Stomach smooth muscle (tissue), 2 donors: ENCODE measurements around the gene LRRTM1.

Source experiments
- H3K27ac ChIP-seq: one replicate; pipeline ENCODE4 v1.7.0; 2013; ENCODE audit warnings: mild to moderate bottlenecking, low read length, inconsistent platforms
- H3K27me3 ChIP-seq, 2 donors: one replicate each; pipeline ENCODE4 v1.7.0; 2013; ENCODE audit warnings: low read length in 2 of 2; ENCODE audit not compliant: insufficient read depth in 2 of 2, control insufficient read depth in 1 of 2
- H3K36me3 ChIP-seq, 2 donors: one replicate each; pipeline ENCODE4 v1.7.0; 2013; ENCODE audit warnings: low read length in 2 of 2; ENCODE audit not compliant: control insufficient read depth in 2 of 2, insufficient read depth in 2 of 2
- H3K4me1 ChIP-seq: one replicate; pipeline ENCODE4 v1.7.0; 2013; ENCODE audit warnings: low read length; ENCODE audit not compliant: control insufficient read depth, insufficient read depth
- H3K4me3 ChIP-seq, 2 donors: one replicate each; pipeline ENCODE4 v1.7.0; 2013; ENCODE audit warnings: low read length in 2 of 2
- H3K9ac ChIP-seq, 2 donors: one replicate each; pipeline ENCODE4 v1.7.0; 2013; ENCODE audit warnings: low read length in 2 of 2, mild to moderate bottlenecking in 1 of 2
- H3K9me3 ChIP-seq, 2 donors: one replicate each; pipeline ENCODE4 v1.7.0; 2013; ENCODE audit warnings: low read length in 2 of 2; ENCODE audit not compliant: control insufficient read depth in 2 of 2
- donor health status: healthy.
- donor health status: Pancreatic carcinoma.

LRRTM1 gene

GRCh38 chr2:80303909-80304837, at the start of gene LRRTM1:
TSS of gene LRRTM1 (minus strand) at chr2:80304752. CDS start at chr2:80303819, 933 bp downstream.
- peaks cover 17% of the 10 kb centered on the region for H3K4me1 ChIP-seq
- peak within 1 kb of the TSS; percentile 73 for H3K4me3 ChIP-seq
- no peaks in the 10 kb centered on the region for H3K9me3 ChIP-seq
- peaks cover 12 to 27% of the 10 kb centered on the region in 2 donors for H3K27me3 ChIP-seq
- H3K9ac ChIP-seq: no peak within 1 kb of the TSS
- H3K36me3 ChIP-seq: no peaks in the 10 kb centered on the region
- no peak within 1 kb of the TSS for H3K27ac ChIP-seq

GRCh38 chr2:80351231-80351630, 46.7 kb upstream of the LRRTM1 start:
- Histone ChIP-seq H3K27ac (no peak overlapping the region), H3K9me3 (no peaks in the 10 kb centered on the region), H3K27me3 (no peaks in the 10 kb centered on the region), H3K9ac (no peak overlapping the region), H3K4me3 (no peak overlapping the region), H3K36me3 (no peaks in the 10 kb centered on the region), H3K4me1 (no peaks in the 10 kb centered on the region)

GRCh38 chr2:80348953-80349352, 44.4 kb upstream of the LRRTM1 start:
- H3K4me1 ChIP-seq: no peaks in the 10 kb centered on the region
- H3K36me3 ChIP-seq: no peaks in the 10 kb centered on the region
- no peak overlapping the region for H3K9ac ChIP-seq
- H3K9me3 ChIP-seq: no peaks in the 10 kb centered on the region
- no peak overlapping the region for H3K4me3 ChIP-seq
- no peaks in the 10 kb centered on the region for H3K27me3 ChIP-seq
- H3K27ac ChIP-seq: no peak overlapping the region

GRCh38 chr2:80348078-80348477, 43.5 kb upstream of the LRRTM1 start:
- H3K27me3 ChIP-seq: no peaks in the 10 kb centered on the region
- H3K9me3 ChIP-seq: no peaks in the 10 kb centered on the region
- H3K9ac ChIP-seq: no peak overlapping the region
- H3K4me3 ChIP-seq: no peak overlapping the region
- no peaks in the 10 kb centered on the region for H3K4me1 ChIP-seq
- H3K36me3 ChIP-seq: no peaks in the 10 kb centered on the region
- H3K27ac ChIP-seq: no peak overlapping the region

GRCh38 chr2:80340022-80340421, 35.5 kb upstream of the LRRTM1 start:
- no peak overlapping the region for H3K27ac ChIP-seq
- no peak overlapping the region for H3K9ac ChIP-seq
- no peak overlapping the region for H3K4me3 ChIP-seq
- no peaks in the 10 kb centered on the region for H3K27me3 ChIP-seq
- H3K9me3 ChIP-seq: no peaks in the 10 kb centered on the region
- H3K36me3 ChIP-seq: no peaks in the 10 kb centered on the region
- no peaks in the 10 kb centered on the region for H3K4me1 ChIP-seq

GRCh38 chr2:80338794-80339193, 34.2 kb upstream of the LRRTM1 start:
- Histone ChIP-seq H3K9me3 (no peaks in the 10 kb centered on the region), H3K36me3 (no peaks in the 10 kb centered on the region), H3K27me3 (no peaks in the 10 kb centered on the region), H3K27ac (no peak overlapping the region), H3K4me1 (no peaks in the 10 kb centered on the region), H3K4me3 (no peak overlapping the region), H3K9ac (no peak overlapping the region)

- Histone ChIP-seq H3K36me3 (no peaks in the 10 kb centered on the region), H3K4me3 (no peak overlapping the region), H3K9ac (no peak overlapping the region), H3K27me3 (no peaks in the 10 kb centered on the region), H3K27ac (no peak overlapping the region), H3K9me3 (no peaks in the 10 kb centered on the region), H3K4me1 (no peaks in the 10 kb centered on the region)
Observed at GRCh38 chr2:80335411-80335810, 30.9 kb upstream of the LRRTM1 start.

GRCh38 chr2:80333886-80334285, 29.3 kb upstream of the LRRTM1 start:
- H3K27me3 ChIP-seq: no peaks in the 10 kb centered on the region
- no peak overlapping the region for H3K27ac ChIP-seq
- no peak overlapping the region for H3K9ac ChIP-seq

GRCh38 chr2:80330527-80331450, 26.2 kb upstream of the LRRTM1 start:
- Histone ChIP-seq H3K4me1 (no peaks in the 10 kb centered on the region), H3K36me3 (no peaks in the 10 kb centered on the region), H3K27ac (no peak overlapping the region), H3K27me3 (no peaks in the 10 kb centered on the region), H3K9me3 (no peaks in the 10 kb centered on the region), H3K9ac (no peak overlapping the region), H3K4me3 (no peak overlapping the region)

More at GRCh38 chr2:80333886-80334285, 29.3 kb upstream of the LRRTM1 start:
- Histone ChIP-seq H3K36me3 (no peaks in the 10 kb centered on the region), H3K4me3 (no peak overlapping the region), H3K4me1 (no peaks in the 10 kb centered on the region), H3K9me3 (no peaks in the 10 kb centered on the region)

GRCh38 chr2:80329491-80329890, 24.9 kb upstream of the LRRTM1 start:
- H3K9ac ChIP-seq: no peak overlapping the region
- no peaks in the 10 kb centered on the region for H3K27me3 ChIP-seq

More at GRCh38 chr2:80329491-80329890, 24.9 kb upstream of the LRRTM1 start:
- Histone ChIP-seq H3K9me3 (no peaks in the 10 kb centered on the region), H3K4me3 (no peak overlapping the region), H3K36me3 (no peaks in the 10 kb centered on the region), H3K4me1 (no peaks in the 10 kb centered on the region), H3K27ac (no peak overlapping the region)
